ENCODE results near the gene FREM1.

DNA sequence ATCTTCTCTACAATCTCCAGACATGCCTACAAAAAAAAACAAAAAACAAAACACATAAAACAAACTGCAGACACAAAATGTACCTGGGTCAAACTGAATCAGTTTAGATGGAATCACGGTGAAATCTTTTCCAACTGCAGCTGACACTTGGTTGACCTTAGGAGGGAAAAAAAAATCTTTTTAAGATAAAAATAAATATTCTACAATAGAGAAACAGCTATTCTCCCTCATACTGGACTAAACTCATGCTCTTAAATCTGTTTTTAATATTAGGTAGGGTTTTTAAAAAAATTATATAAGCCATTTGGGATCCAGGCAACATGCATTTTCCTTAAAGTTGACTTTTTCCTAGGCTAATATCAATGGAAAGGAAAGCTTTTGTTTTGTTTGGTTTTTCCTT, 153.9 kb downstream of the FREM1 start:
- TF ChIP-seq, protein P1, sequence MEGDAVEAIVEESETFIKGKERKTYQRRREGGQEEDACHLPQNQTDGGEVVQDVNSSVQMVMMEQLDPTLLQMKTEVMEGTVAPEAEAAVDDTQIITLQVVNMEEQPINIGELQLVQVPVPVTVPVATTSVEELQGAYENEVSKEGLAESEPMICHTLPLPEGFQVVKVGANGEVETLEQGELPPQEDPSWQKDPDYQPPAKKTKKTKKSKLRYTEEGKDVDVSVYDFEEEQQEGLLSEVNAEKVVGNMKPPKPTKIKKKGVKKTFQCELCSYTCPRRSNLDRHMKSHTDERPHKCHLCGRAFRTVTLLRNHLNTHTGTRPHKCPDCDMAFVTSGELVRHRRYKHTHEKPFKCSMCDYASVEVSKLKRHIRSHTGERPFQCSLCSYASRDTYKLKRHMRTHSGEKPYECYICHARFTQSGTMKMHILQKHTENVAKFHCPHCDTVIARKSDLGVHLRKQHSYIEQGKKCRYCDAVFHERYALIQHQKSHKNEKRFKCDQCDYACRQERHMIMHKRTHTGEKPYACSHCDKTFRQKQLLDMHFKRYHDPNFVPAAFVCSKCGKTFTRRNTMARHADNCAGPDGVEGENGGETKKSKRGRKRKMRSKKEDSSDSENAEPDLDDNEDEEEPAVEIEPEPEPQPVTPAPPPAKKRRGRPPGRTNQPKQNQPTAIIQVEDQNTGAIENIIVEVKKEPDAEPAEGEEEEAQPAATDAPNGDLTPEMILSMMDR (IDR thresholded peaks at IDR 0.05): no peak
- TF ChIP-seq ZFX (IDR thresholded peaks at IDR 0.05; ENCODE audit: borderline replicate concordance): no peak

All from 22Rv1 (cell line).